Amniotic stem cell (primary cell): ENCODE measurements around the gene NTRK1.

ENCODE experiments used
- DNase-seq: peaks from one replicate; lab custom pipeline; 2025; lab: John Stamatoyannopoulos, UW

Gene NTRK1

GRCh38 chr1:156898161-156898566, 37.5 kb downstream of the NTRK1 start:
- DNase-seq: no peak

- DNase-seq: no peak
These were observed 38.5 kb downstream of the NTRK1 start for GRCh38 chr1:156898971-156899664.

GRCh38 chr1:156899956-156900718, 39.5 kb downstream of the NTRK1 start:
- no peak for DNase-seq

- DNase-seq: no peak
These were observed 40.4 kb downstream of the NTRK1 start for GRCh38 chr1:156900896-156901589.

- no peak for DNase-seq
These were observed 40.9 kb downstream of the NTRK1 start for GRCh38 chr1:156901590-156901900.

GRCh38 chr1:156901966-156902915, 41.6 kb downstream of the NTRK1 start:
- DNase-seq: no peak

- no peak for DNase-seq
These were observed 42.8 kb downstream of the NTRK1 start for GRCh38 chr1:156903328-156904091.

GRCh38 chr1:156904187-156904959, 43.7 kb downstream of the NTRK1 start:
- DNase-seq: no peak

- no peak for DNase-seq
These were observed 44.5 kb downstream of the NTRK1 start for GRCh38 chr1:156905176-156905575.

- DNase-seq: no peak
These were observed 45.0 kb downstream of the NTRK1 start for GRCh38 chr1:156905651-156906050.

GRCh38 chr1:156906206-156906906, 45.7 kb downstream of the NTRK1 start:
- no peak for DNase-seq

GRCh38 chr1:156908541-156908940, 47.9 kb downstream of the NTRK1 start:
- DNase-seq: no peak

- DNase-seq: no peak
These were observed 48.3 kb downstream of the NTRK1 start for GRCh38 chr1:156908955-156909354.

- DNase-seq: no peak
These were observed 49.0 kb downstream of the NTRK1 start for GRCh38 chr1:156909671-156910070.

GRCh38 chr1:156910309-156910782, 49.7 kb downstream of the NTRK1 start:
- no peak for DNase-seq

GRCh38 chr1:156911577-156912298, 51.1 kb downstream of the NTRK1 start:
- no peak for DNase-seq

GRCh38 chr1:156912310-156912709, 51.6 kb downstream of the NTRK1 start:
- DNase-seq: no peak

GRCh38 chr1:156912861-156913808, 52.5 kb downstream of the NTRK1 start:
- DNase-seq: no peak
